Thyroid gland (tissue), 4 donors: ENCODE data around the gene ENPP5.

Experiments used
- POLR2A ChIP-seq, 2 donors: fragments of 450-650 bp; IDR thresholded peaks; one replicate each; pipeline ENCODE4 v1.6.1; 2017; ENCODE audit warnings: antibody characterized with exemption in 2 of 2, mild to moderate bottlenecking in 2 of 2, moderate library complexity in 1 of 2
- TF ChIP-seq, protein P1 (sequence below), 6 experiments: fragments of 200-600 bp in 3 of 6; fragments of 450-650 bp in 3 of 6; sonication (generic) in 3 of 6; IDR thresholded peaks; one replicate each; pipeline ENCODE4 v1.5.1; 2016 to 2019; ENCODE audit warnings: antibody characterized with exemption in 6 of 6, mild to moderate bottlenecking in 2 of 6, inconsistent platforms in 1 of 6, moderate library complexity in 1 of 6

DNA sequence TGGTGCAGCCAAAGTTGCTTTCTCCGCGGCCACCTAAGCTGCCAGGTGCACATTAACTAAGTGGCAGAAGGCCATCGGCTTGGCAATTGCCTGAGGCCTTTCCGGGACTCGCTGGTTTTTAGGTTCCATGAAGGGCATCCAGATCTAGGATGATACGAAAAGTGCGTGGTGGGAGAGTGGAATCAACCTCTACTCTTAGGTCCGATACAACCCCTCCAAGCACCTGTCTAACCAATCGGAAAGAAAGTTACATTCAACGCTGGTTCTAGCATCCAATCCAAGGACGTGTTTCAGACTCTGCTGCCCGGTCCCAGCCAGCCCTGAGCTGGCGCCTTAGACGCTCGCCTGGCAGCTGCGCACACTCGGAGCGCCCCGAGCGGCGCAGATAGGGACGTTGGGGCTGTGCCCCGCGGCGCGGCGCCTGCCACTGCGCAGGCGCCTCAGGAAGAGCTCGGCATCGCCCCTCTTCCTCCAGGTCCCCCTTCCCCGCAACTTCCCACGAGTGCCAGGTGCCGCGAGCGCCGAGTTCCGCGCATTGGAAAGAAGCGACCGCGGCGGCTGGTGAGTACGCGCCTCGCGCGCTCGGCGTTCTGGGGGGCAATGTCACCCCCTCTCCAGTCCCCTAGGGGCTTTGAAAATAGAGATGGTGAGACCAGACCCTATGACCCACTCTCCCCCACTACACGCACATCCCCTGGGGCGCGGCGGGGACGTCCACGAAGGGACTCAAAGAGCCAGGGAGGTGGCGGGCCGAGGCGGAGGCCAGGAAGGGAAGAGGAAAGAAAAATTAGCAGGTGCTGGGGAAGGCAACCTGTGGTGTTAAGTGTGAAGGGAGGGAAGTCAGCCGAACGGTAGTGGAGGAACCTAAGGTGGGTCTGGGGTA is 40.9 kb downstream of the ENPP5 start, which contains the start of gene ENPP4:
- TF ChIP-seq POLR2A (IDR thresholded peaks at IDR 0.05): peak; percentile 5 to 82
- TF ChIP-seq, protein P1, sequence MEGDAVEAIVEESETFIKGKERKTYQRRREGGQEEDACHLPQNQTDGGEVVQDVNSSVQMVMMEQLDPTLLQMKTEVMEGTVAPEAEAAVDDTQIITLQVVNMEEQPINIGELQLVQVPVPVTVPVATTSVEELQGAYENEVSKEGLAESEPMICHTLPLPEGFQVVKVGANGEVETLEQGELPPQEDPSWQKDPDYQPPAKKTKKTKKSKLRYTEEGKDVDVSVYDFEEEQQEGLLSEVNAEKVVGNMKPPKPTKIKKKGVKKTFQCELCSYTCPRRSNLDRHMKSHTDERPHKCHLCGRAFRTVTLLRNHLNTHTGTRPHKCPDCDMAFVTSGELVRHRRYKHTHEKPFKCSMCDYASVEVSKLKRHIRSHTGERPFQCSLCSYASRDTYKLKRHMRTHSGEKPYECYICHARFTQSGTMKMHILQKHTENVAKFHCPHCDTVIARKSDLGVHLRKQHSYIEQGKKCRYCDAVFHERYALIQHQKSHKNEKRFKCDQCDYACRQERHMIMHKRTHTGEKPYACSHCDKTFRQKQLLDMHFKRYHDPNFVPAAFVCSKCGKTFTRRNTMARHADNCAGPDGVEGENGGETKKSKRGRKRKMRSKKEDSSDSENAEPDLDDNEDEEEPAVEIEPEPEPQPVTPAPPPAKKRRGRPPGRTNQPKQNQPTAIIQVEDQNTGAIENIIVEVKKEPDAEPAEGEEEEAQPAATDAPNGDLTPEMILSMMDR (IDR thresholded peaks at IDR 0.05): no peak
